Spleen (tissue), 11 donors: ENCODE data around the gene STXBP1. TPM values are rescaled to one million over a fixed set of nuclear protein-coding genes. Genes with fewer than 3 reads are reported as not detected.

Experiments used
- DNase-seq: peaks from one replicate; pipeline ENCODE4 v3.0.0-alpha.2; 2020
- H3K27ac ChIP-seq, 8 donors: fragments of 200-600 bp; sonication (generic) in 7 of 8; 1 replicate in 4 of 8; 2 replicates in 4 of 8; pipeline versions ENCODE4 v1.5.0 to v1.8.0; 2016 to 2021; ENCODE audit warnings: inconsistent platforms in 4 of 8, mild to moderate bottlenecking in 4 of 8, moderate library complexity in 1 of 8
- H3K27me3 ChIP-seq, 7 donors: fragments of 200-600 bp; sonication (generic) in 6 of 7; replicated peaks in 1 of 7; 1 replicate in 4 of 7; 2 replicates in 3 of 7; pipeline versions ENCODE4 v1.5.0 to v1.8.0; 2016 to 2021; ENCODE audit warnings: inconsistent platforms in 3 of 7, mild to moderate bottlenecking in 1 of 7
- H3K36me3 ChIP-seq, 6 donors: fragments of 200-600 bp; sonication (generic) in 5 of 6; 1 replicate in 4 of 6; 2 replicates in 2 of 6; pipeline versions ENCODE4 v1.5.0 to v1.8.0; 2016 to 2021; ENCODE audit warnings: inconsistent platforms in 2 of 6
- H3K4me1 ChIP-seq, 6 donors: fragments of 200-600 bp; sonication (generic) in 5 of 6; 1 replicate in 3 of 6; 2 replicates in 3 of 6; pipeline versions ENCODE4 v1.5.0 to v1.8.0; 2016 to 2021; ENCODE audit warnings: inconsistent platforms in 3 of 6
- H3K4me3 ChIP-seq, 8 donors: fragments of 200-600 bp; sonication (generic) in 7 of 8; 1 replicate in 4 of 8; 2 replicates in 4 of 8; pipeline versions ENCODE4 v1.5.0 to v1.8.0; 2016 to 2021; ENCODE audit warnings: inconsistent platforms in 4 of 8, mild to moderate bottlenecking in 4 of 8, moderate library complexity in 2 of 8
- H3K9me3 ChIP-seq, 8 donors: fragments of 200-600 bp; sonication (generic) in 7 of 8; 1 replicate in 4 of 8; 2 replicates in 4 of 8; pipeline versions ENCODE4 v1.5.0 to v1.8.0; 2016 to 2021; ENCODE audit warnings: inconsistent platforms in 4 of 8
- POLR2A ChIP-seq, 3 donors: fragments of 450-650 bp; IDR thresholded peaks; one replicate each; pipeline ENCODE4 v1.5.1; 2017; ENCODE audit warnings: antibody characterized with exemption in 3 of 3, mild to moderate bottlenecking in 1 of 3
- POLR2AphosphoS5 ChIP-seq, 3 donors: sonication (generic); formaldehyde crosslinking; IDR thresholded peaks; one replicate each; pipeline ENCODE4 v1.5.1; 2017; ENCODE audit warnings: antibody characterized with exemption in 3 of 3
- WGBS, 5 donors: extraction: QIAGEN DNeasy Blood & Tissue Kit in 3 of 5; methylation state at CpG; one replicate each; pipeline versions ENCODE4 v1.1.5 to v1.1.7; 2013 to 2018; 5-methylcytosine and 5-hydroxymethylcytosine counted together
- intact Hi-C: fragments of 100-400 bp; cut with DNase I; formaldehyde crosslinking; loops from one replicate; pipeline ENCODE4 v1.15.0; 2023; ENCODE audit warnings: low total_unique reads
- polyA plus RNA-seq, 3 donors: library from polyadenylated mRNA; stranded (reverse); fragments of 200-250 nt; gene quantifications; one replicate each; pipeline ENCODE4 v1.2.1, GENCODE V29; 2013
- total RNA-seq, 7 donors: library from RNA; depleted of rRNA in 3 of 7; stranded (reverse); fragments of >200 nt in 3 of 7; fragmentation: NEBNext Ultra II Directional in 4 of 7; extraction: Animal tissue kit (Norgen Biotek cat#: 25700) in 4 of 7; gene quantifications; one replicate each; pipeline versions ENCODE4 v1.1.0 to v1.2.1, GENCODE V29; 2016 to 2021
- TF ChIP-seq, protein P1 (sequence below), 11 experiments: fragments of 200-600 bp in 7 of 11; fragments of 450-650 bp in 4 of 11; sonication (generic) in 4 of 11; IDR thresholded peaks in 8 of 11; conservative IDR thresholded peaks in 3 of 11; 1 replicate in 7 of 11; 2 replicates in 4 of 11; pipeline versions ENCODE4 v1.4.0 to v1.8.0; 2016 to 2021; ENCODE audit warnings: antibody characterized with exemption in 11 of 11, inconsistent platforms in 4 of 11, mild to moderate bottlenecking in 1 of 11
- donor health status: healthy with polysubstance abuse.
- donor health status: DM: no; HTN: no; CAD: no; lungs with moderate emphysema.
- donor health status: DM: no; HTN: no; CAD: no.
- donor health status: Bipolar disorder and iron deficiency.
- donor health status: healthy.
- donor health status: DM: no; HTN: no; CAD: no.
- donor health status: DM: yes; HTN: yes; CAD: no.

STXBP1 gene
- total and polyA plus RNA-seq, 10 donors: 4.3 to 75.7 (median 31.6) TPM

DNA sequence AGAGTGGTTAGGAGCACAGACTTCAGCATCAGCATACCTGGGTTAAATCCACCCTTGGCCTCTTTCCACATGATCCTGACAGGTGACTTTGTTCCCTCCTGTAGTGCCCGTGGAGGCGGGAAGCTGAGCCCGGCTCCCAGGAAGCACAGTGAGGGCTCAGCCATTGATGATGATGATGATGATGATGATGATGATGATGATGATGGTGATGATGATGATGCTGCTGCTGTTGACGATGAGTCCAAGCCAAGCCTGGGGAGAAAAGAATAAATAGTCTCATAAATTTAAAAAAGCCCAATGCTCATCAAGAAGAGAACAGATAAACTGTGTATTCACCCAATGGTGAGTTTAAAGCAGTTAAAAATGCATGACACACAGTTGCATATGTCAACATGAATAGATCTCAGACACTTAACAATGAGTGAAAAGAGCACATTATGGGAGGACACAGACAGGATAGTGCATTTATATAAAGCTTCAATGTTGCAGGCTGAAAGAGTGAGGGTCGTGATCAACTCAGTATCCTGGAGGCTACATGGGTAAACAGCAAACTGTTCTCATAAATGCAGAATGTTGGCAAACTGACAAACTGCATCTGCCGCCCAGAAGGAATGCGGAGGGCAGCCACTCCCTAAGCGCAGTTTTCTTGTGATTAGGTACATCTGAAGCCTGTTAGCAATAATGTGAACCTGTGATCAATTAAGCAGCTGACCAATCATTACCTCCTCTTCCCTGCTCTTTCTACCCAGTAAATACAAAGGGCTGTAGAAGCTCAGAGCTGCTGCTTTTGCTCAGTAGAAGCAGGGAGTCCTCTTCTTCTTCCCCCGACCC, 83.0 kb downstream of the STXBP1 start:
- no peak for DNase-seq
- no peak for TF ChIP-seq POLR2A (IDR thresholded peaks at IDR 0.05)
- no peak for TF ChIP-seq POLR2AphosphoS5 (IDR thresholded peaks at IDR 0.05)
- TF ChIP-seq, protein P1, sequence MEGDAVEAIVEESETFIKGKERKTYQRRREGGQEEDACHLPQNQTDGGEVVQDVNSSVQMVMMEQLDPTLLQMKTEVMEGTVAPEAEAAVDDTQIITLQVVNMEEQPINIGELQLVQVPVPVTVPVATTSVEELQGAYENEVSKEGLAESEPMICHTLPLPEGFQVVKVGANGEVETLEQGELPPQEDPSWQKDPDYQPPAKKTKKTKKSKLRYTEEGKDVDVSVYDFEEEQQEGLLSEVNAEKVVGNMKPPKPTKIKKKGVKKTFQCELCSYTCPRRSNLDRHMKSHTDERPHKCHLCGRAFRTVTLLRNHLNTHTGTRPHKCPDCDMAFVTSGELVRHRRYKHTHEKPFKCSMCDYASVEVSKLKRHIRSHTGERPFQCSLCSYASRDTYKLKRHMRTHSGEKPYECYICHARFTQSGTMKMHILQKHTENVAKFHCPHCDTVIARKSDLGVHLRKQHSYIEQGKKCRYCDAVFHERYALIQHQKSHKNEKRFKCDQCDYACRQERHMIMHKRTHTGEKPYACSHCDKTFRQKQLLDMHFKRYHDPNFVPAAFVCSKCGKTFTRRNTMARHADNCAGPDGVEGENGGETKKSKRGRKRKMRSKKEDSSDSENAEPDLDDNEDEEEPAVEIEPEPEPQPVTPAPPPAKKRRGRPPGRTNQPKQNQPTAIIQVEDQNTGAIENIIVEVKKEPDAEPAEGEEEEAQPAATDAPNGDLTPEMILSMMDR (IDR thresholded peaks at IDR 0.05 in 8 of 11, conservative IDR thresholded peaks at IDR 0.05 in 3 of 11): no peak

DNA sequence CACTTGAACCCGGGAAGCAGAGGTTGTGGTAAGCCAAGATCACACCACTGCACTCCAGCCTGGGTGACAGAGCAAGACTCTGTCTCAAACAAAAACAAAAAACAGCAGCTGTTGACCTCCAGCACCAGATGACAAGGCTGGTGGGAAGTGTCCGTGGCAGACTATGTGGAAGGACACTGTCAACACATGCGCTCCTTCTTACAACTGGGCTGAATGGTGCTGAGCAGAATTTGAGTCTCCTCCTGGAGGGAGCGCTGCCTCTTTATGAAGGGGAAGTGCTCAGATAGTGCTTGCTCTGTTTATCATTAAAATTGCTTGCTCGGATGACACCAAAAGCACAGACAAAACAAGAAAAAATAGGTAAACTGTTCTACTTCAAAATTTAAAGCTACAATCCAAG, 85.5 kb downstream of the STXBP1 start:
- no peak overlapping the region for H3K4me3 ChIP-seq
- intact Hi-C loops: no loop called here
- H3K4me1 ChIP-seq: peaks cover 3 to 24% (median 11%) of the 10 kb centered on the region in 6 donors
- no peaks in the 10 kb centered on the region for H3K36me3 ChIP-seq
- peak overlapping the region in 2 of 8 donors; percentile 44 to 84 for H3K27ac ChIP-seq
- WGBS, 5 donors: 74 to 91% (median 78%) methylated on average over 5 of the region's 5 CpGs
- H3K27me3 ChIP-seq: no peaks in the 10 kb centered on the region
- TF ChIP-seq, protein P1 (IDR thresholded peaks at IDR 0.05 in 8 of 11, conservative IDR thresholded peaks at IDR 0.05 in 3 of 11): no peak
- TF ChIP-seq POLR2AphosphoS5 (IDR thresholded peaks at IDR 0.05) (no peak), POLR2A (IDR thresholded peaks at IDR 0.05) (no peak)
- no peaks in the 10 kb centered on the region for H3K9me3 ChIP-seq
- DNase-seq: no peak

More for the DNA sequence above, 83.0 kb downstream of the STXBP1 start:
- Histone ChIP-seq H3K36me3 (peaks cover 0 to 18% (median 4%) of the 10 kb centered on the region in 6 donors), H3K9me3 (no peaks in the 10 kb centered on the region), H3K27me3 (no peaks in the 10 kb centered on the region), H3K4me3 (no peak overlapping the region), H3K27ac (no peak overlapping the region), H3K4me1 (peaks cover 3 to 24% (median 11%) of the 10 kb centered on the region in 6 donors)
- WGBS, 5 donors: 81 to 91% (median 85%) methylated on average over 9 of the region's 9 CpGs
- intact Hi-C loops: no loop called here

DNA sequence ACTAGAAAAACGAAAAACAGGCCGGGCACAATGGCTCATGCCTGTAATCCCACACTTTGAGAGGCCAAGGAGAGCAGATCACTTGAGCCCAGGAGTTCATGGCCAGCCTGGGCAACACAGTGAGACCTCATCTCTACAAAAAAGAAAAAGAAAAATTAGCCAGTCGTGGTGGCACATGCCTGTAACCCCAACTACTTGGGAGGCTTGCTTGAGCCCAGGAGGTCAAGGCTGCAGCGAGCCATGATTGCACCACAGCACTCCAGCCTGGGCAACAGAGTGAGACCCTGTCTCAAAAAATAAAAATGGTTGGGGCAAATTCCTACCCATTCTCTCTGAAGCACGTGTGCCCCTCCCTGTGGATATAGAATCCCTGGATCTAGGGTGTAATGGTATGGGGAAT, 86.3 kb downstream of the STXBP1 start:
- DNase-seq: no peak
- H3K4me1 ChIP-seq: peaks cover 3 to 24% (median 11%) of the 10 kb centered on the region in 6 donors
- TF ChIP-seq POLR2A (IDR thresholded peaks at IDR 0.05) (no peak), POLR2AphosphoS5 (IDR thresholded peaks at IDR 0.05) (no peak)
- TF ChIP-seq, protein P1 (IDR thresholded peaks at IDR 0.05 in 8 of 11, conservative IDR thresholded peaks at IDR 0.05 in 3 of 11): no peak
- WGBS, 5 donors: 77 to 89% (median 88%) methylated on average over 5 of the region's 5 CpGs
- H3K4me3 ChIP-seq: no peak overlapping the region
- peak overlapping the region in 5 of 8 donors; percentile 82 to 85 (median 84) for H3K27ac ChIP-seq
- intact Hi-C loops: no loop called here
- H3K27me3 ChIP-seq: no peaks in the 10 kb centered on the region
- H3K36me3 ChIP-seq: no peaks in the 10 kb centered on the region
- no peaks in the 10 kb centered on the region for H3K9me3 ChIP-seq

DNA sequence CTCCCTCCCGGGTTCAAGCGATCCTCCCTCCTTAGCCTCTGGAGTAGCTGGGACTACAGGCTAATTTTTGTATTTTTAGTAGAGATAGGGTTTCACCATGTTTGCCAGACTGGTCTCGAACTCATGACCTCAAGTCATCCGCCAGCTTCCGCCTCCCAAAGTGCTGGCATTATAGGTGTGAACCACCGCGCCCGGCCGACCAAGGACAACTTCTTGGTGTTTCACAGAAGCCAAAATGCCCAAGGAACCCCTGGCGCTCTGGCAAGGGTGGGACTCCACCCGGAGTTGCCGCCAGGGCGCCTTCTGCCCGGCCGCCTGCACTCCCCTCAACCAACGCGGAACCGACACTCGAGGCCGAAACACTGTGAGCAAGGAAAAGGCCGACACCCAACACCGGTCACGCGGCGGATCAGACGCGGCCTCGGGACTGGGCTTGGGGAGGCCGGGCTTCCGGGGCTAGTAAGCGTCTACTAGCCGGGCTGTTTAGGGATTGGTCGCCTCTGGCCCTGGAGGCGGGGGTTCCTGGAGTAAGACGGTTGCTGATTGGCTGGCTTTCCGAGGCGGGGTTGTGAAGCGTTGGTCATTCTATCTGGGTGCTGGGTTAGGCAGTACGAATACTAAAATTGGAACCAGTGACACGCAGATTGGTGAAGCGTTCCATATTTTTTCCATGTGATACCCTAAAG, 87.1 kb downstream of the STXBP1 start:
- peak overlapping the region; percentile 70 to 86 (median 84) for H3K27ac ChIP-seq
- DNase-seq: peak; percentile 96
- 12 to 22% (median 14%) methylated on average over 27 to 41 of the region's 41 CpGs for WGBS, 5 donors
- H3K27me3 ChIP-seq: no peaks in the 10 kb centered on the region
- H3K36me3 ChIP-seq: no peaks in the 10 kb centered on the region
- H3K4me3 ChIP-seq: peak overlapping the region in 7 of 8 donors; percentile 6 to 61 (median 21)
- peaks cover 3 to 24% (median 11%) of the 10 kb centered on the region in 6 donors for H3K4me1 ChIP-seq
- TF ChIP-seq, protein P1 (IDR thresholded peaks at IDR 0.05 in 8 of 11, conservative IDR thresholded peaks at IDR 0.05 in 3 of 11): peak in 8 of 11 experiments; percentile 17 to 62 (median 52)
- TF ChIP-seq POLR2A (IDR thresholded peaks at IDR 0.05) (no peak), POLR2AphosphoS5 (IDR thresholded peaks at IDR 0.05) (peak; percentile 88 to 92 (median 91))
- intact Hi-C loops: no loop called here
- H3K9me3 ChIP-seq: no peaks in the 10 kb centered on the region
